Bone marrow (tissue), 2 donors: ENCODE measurements around the gene BRSK2.
"Not testable (repeated sequence)": the region's sequence is repeated elsewhere in the genome, so short reads cannot be mapped to it uniquely, and the experiment has no call there.

Source experiments
- DNase-seq, 2 donors: peaks; one replicate each; lab custom pipeline; 2025; lab: John Stamatoyannopoulos, UW

The BRSK2 gene

DNA sequence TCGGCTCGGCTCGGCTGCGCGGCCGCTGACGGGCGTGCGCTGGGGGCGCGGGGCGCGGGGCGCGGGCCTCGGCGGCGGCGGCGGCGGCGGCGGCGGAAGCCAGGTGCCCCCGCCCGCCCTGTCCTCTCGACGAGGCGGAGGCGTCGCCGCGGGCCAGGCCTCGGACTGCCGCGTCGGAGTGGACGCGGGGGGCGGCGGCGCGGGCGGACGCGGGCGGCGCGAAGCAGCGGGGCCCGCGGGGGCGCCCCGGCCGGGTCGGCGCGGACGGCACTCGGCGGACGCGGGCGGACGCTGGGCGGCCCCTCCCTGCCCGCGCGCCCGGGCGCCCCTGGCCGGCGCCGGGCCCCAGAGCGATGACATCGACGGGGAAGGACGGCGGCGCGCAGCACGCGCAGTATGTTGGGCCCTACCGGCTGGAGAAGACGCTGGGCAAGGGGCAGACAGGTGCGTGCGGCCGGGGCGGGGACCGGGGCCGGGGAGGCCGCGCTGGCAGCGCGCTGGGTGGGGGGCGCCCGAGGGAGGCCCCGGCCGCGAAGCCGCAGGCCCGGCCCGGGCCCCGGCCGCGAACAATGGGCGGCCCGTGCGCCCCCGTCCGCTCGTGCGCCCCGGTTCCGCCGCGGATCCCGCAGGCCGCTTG, at the start of gene BRSK2:
BRSK2 (plus strand) TSS at position 3 of the 637 bp plus-strand sequence; CDS start at position 354, 351 bp downstream.
- DNase-seq: no peak

DNA sequence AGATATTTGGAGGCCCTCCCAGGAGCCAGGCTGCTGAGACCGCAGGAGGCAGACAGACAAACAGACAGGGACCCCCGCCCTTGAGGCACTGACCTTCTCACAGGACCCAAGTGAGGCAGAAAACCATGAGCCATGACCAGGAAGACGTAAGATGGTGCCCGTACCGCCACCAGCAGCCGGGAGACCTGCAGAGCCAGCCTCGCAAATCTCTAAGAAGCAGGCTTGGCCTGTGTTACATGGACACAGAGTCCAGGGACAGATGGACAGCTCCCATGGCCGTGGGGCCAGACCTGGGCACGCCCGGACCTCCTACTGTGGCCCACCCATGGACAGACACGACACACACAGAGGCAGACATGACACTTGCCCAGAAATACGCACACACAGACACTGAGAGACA, 49.6 kb upstream of the BRSK2 start:
- DNase-seq: no peak

DNA sequence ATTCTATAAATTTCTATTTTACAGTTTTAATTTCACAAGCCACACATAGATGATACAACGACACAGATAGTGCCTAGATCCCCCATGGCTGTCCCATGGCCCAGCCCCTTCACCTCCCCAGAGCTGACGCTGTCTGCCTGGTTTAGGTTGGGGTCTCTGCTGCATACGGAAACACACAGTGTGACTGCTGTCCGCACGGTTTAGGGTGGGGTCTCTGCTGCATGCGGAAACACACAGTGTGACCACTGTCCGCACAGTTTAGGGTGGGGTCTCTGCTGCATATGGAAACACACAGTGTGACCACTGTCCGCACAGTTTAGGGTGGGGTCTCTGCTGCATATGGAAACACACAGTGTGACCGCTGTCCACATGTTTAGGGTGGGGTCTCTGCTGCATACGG, 48.5 kb upstream of the BRSK2 start:
- DNase-seq: not testable (repeated sequence)

DNA sequence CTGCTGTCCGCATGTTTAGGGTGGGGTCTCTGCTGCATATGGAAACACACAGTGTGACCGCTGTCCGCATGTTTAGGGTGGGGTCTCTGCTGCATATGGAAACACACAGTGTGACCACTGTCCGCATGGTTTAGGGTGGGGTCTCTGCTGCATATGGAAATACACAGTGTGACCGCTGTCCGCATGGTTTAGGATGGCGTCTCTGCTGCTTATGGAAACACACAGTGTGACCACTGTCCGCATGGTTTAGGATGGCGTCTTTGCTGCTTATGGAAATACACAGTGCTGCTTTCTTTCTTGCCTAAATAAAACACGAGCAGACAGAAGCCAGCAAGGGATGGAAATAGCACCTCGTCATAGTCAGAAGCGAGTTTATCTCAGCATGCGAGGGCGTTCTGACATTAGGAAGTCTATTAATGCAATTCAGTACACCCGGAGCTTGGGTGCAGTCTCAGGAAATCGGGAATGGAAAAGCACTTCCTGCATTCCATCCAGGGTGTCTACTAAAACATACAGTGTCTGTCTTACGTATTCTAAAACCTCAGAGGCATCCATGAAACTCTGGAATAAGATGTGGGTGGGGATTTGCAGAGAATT, 47.7 kb upstream of the BRSK2 start:
- no peak for DNase-seq

DNA sequence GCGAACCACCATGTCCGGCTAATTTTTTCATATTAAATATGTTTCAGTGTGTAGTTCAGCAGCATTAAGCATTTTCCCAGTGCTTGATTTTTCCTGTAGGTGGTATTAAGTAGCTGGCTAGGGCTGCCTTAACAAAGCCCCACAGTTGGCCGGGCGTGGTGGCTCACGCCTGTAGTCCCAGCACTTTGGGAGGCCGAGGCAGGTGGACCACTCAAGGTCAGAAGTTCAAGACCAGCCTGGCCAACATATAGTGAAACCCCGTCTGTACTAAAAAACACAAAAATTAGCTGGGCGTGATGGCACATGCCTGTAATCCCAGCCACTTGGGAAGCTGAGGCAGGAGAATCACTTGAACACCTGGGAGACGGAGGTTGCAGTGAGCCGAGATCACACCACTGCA, 46.8 kb upstream of the BRSK2 start:
- DNase-seq: no peak

DNA sequence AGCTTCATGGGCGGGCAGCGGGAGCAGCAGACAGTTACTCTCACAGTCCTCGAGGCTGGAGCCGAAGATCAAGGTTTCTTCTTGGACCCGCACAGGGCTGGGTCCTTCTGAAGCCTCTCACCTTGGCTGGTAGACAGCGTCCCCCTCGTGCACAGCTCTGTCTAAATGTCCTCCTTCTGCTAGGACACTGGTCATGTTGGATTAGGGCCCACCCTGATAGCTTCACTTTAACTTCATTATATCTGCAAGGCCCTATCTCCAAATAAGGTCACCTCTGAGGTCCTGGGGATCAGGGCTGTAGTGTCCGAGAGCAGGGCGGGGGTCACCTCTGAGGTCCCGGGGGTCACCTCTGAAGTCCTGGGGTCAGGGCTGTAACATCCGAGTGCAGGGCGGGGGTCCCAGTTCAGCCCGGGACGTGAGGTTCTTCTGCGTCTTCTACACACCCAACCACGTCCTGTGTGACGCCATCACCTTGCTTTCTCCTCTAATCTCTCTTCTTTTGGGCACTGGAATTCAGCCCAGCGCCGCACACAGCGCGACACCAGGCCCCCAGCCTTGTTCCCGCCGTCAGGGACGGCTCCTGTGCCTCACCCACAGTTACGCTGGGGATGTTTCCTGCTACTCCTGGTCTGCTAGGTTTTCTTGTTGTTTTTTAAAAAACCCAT, 46.2 kb upstream of the BRSK2 start:
- no peak for DNase-seq

DNA sequence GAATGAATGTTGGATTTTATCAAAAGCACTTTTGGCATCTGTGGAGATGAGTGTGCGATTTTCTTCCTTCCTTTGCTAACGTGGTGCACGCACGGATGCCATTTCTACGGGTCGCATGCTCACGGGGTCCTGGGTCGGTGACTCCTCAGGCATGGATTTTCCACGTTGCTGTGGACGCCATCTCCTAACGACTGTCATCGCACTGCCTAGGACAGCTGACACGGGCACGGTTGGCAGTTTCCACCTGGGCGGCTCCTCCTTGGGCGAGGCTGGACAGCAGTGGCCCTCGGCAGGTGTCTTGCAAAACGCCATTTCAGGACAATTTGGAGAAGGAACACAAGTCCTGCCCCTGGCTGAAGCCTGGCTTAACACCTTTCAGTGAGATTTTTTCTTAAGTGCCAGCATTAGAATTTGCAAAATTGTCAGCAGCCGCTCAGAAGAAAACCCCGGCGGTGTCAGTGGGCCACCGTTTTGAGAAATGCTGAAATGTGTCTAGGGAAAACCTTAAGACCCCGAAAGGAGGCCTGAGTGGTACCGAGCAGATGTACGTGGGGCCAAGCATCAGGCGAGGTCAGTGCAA, 45.6 kb upstream of the BRSK2 start:
- DNase-seq: no peak

DNA sequence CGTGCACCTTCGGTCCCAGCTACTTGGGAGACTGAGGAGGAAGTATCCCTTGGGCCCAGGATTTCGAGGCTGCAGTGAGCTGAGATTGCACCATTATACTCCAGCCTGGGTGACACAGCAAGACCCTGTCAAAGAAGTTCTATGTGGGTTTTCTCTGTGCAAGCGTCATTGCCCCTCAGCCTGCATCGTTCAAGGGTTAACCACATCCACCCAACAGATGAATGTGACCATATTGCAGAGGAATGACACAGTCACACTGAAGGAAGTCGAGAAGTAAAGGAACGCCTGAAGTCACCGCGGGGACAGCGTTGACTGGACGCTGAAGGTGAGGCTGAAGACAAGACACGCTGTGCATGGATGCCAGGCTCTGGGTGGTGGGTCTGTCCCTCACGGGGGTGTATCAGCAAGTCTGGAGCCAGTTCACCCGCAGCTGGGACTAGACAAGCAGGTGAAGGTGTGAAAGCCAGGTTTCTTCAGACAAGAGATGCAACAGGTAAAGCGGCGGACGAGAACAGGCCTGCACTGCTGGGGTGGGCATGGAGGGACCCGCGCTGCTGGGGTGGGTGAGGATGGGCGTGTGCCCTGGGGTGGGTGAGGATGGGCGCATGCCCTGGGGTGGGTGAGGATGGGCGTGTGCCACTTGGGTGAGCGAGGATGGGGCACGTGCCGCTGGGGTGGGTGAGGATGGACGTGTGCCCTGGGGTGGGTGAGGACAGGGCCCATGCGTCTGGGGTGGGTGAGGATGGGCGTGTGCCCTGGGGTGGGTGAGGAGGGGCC, 43.8 kb upstream of the BRSK2 start:
- DNase-seq: no peak

DNA sequence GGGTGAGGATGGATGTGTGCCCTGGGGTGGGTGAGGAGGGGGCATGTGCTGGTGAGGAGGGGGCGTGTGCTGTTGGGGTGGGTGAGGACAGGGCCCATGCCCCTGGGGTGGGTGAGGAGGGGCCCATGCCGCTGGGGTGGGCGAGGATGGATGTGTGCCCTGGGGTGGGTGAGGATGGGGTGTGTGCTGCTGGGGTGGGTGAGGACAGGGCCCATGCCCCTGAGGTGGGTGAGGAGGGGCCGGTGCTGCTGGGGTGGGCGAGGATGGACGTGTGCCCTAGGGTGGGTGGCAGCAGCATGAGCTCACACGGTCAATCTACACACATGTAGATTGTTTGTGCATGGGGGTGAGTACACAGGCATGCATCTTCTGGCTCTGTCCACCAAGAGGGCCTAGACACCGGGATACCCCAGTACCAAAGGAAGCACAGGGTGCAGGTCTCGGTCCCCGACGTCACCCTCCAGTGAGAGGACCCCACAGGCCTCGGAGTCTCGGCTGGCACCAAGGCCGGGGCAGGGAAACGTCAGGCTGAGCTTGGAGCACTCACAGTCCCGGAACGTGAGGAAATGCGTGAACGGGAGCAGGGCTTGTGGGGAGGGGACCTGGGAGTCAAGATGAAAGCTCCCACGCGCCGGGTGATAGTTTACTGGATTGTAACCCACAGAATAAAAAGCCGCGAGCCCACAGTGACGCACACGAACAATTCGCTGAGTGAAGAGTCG, 42.9 kb upstream of the BRSK2 start:
- DNase-seq: no peak

DNA sequence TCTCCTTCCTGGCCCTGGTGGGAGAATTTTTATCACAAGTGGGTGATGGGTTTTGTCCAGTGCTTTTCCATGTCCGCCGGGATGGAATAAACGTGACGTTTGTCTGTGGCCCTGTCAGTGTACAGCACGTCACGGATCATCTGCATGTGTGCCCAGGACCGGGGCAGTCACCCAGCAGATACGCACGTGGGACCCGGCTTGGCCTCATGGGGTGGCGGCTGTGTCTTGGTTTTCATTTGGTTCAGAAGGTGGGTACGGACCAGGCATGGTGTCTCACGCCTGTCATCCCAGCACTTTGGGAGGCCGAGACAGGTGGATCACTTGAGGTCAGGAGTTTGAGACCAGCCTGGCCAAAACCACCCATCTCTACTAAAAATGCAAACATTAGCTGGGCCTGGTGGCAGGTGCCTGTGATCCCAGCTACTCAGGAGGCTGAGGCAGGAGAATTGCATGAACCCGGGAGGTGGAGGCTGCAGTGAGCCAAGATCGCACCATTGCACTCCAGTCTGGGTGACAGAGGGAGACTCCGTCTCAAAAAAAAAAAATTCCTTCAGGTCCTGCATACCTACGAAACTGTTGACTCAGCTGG, 42.2 kb upstream of the BRSK2 start:
- not testable (repeated sequence) for DNase-seq

DNA sequence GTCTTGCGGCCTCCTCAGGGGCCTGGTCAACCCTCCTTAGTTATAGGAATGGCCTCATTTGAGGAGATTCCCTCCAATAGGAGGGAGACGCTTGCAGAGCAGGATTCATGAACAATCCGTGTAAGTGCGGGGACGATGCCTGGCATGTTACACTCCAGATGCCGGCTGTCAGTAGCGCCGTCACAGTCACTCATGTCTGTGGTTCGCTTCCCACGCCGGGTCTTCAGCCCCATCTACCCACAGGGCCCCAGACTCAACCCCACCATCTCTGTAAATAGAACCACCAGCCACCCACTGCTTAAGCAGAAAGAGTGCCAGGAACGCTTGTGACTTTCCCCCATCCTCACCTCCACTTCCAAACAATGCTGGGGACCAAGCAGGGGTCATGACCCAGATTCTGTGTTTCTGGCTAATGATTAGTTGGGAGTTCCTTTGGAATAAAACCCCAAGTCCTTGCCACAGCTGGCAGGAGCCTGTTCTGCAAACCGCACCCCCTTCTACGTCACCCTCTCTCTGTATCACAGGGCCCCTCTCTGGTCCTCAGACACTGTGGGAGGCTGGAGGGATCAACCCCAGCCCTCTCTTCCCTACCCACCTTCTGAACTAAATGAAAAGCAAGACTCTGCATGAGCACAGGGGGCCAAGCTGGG, 41.5 kb upstream of the BRSK2 start:
- DNase-seq: no peak

DNA sequence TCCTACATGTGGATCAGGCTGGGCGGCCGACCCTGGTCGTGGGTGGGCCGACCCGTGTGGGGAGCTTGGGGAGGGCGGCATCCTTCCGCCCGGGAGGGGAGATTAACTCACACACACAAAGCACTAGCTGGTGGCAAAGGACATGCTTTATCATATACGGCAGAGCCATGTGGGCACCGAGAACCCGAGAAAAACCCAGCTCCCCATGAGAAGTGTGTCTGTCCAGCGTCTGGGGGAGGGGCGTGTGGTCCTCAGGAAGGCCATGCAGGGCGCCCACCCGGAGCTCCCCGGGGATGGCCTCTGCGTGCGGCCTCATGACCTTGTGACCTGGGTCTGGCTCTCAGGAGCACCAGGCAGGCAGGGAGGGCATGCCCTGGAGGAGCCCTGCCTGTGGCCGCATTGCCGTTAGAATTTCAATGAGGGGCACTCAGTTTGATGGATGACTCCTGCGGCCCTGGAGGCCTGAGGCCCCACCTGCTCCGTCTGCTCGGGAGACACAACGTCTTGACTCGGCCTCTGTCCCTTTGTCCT, 40.9 kb upstream of the BRSK2 start:
- no peak for DNase-seq

DNA sequence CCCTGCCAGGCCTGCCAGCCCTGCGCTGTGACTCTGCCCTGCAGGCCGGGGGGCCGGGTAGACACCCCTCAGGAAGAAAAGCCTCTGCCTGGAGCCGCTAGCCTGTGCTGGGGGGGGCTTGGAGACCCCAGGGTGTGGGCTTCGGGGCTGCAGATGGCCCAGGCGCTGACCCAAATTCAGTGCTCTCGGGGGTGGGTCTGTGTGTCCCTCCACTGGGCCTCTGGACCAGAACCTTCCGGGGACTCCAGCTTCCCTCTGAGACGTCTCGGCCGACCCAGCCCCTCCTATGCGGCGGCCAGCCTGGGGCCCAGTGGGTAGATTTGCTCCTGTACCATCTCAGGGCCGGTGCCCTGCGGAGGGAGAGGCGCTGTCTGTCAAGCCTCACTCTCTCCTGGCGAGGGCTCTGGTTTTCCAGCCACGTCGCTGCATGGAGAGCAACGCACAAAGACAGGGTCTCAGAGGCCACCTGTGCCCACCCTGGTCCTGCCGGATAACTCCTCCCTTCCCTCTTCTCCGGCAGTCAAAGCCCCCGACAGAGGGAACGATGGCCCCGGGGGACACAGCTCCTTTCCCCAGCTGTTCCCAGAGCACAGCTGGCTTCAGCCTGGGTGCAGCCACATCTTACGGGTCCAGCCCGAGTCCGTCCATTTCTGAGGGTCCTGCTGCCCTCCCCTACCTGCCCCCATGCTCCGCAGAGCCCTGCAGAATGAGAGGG, 40.2 kb upstream of the BRSK2 start:
- DNase-seq: no peak

DNA sequence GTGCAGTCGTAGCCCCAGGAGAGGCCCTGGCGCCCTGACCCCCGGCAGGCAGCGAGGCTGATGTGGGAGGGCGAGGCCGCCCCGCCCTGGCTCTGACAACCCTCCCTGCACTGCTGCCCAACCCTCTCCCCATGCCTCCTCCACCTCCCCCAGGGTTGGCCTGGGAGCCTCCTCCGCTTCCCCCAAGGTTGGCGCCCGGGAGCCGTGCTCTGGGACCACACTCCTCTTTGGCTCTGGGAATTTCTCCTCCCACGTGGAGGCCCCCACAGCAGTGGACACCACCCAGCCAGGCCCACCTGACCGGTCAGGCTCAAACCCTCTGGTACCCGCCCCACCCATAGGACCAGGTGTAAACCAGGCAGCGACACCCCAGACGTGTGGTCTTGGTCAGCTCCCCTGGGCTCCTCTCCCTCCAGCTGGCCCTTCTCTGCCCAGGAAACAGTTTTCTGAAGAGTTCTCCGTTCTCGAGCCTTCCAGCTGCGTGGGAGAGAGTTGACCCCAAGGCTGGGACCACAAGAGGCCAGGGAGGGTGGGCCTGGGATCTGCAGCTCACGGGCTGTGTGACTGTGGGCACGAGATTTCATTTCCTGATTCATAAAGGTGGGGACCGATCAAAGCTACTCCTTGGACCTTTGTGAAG, 39.5 kb upstream of the BRSK2 start:
- no peak for DNase-seq

DNA sequence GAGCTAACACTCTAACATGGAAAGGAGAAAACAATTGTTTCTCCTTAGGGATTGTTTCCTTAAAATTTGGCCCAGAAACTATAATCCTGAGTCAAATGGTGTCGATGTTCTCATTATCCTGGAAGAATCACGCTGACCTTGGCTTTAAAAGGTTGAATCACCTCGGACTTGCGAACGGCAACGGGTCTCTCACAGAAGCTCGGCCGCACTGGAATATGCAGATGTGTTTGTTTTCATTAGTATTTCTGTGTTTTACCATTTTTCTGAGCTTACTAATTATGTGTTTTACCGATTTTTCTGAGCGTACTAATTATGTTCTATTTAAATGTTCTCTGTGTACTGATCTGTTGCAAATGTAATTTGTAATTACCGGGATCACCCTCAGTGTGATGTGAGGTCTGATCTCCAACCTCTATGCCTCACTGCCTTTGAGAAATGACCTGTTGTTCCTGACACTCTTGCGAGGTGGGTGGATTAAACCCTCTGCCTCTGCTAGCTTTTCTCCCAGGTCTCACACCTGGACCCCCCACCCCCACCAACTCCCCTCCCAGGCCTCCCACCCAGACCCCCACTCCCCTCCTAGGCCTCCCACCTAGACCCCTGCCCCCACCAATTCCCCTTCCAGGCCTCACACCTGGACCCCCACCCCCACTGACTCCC, 38.3 kb upstream of the BRSK2 start:
- DNase-seq: no peak

DNA sequence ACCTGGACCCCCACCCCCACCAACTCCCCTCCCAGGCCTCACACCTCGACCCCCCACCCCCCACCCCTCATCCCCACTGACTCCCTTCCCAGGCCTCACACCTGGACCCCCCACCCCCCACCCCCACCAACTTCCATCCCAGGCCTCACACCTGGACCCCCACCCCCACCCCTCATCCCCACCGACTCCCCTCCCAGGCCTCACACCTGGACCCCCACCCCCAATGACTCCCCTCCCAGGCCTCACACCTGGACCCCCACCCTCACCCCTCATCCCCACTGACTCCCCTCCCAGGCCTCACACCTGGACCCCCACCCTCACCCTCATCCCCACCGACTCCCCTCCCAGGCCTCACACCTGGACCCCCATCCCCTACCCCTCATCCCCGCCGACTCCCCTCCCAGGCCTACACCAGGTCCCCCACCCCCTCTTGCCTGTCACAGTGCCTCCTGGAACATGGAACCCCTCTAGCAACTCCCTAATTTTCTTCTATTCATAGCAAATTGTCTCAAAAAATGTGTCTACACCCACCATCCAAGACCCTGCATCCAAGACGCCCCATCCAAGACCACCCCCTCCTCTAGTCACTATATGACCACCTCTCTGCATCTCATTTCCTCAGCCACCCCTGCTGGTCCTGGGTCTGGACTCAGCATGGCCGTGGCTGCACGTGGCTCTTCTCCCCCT, 36.9 kb upstream of the BRSK2 start:
- DNase-seq: no peak

DNA sequence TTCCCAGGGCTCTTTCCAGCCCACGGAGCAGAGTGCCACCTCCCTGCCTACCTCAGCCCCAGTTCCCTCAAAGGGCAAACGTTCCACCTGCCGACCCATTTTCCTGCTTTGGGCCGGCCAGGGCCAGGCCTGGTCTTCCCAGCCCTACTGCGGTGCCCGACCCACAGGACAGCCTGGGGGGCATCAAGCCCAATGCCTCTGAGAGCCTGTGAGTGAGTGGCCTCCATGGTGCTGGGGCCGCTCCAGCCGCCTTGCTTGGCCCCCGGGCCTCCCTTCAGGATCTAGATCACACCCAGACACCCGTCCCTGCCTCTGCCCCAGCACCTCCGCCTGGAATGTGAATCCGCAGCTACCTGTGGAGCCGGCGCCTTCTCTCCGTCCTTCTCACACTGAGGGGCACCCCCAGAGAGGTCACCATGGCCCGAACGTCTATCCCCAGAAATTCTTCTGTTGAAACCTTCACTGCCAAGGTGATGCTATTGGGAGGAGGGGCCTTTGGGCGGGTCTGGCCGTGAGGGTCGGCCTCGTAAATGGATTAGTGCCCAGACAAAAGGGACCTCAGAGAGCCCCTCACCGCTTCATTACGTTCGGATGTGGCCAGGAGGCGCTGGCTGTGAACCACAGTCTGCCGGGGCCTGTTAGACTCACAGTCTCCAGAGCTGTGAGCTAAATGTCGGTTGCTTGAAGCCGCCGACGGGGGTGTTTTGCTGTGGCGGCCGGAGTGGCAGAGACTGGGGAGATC, 36.2 kb upstream of the BRSK2 start:
- DNase-seq: no peak
